GM18519 (cell line): ENCODE data around the gene BPIFB6.

Experiments used
- ATAC-seq: cut with Tn5 transposase; IDR thresholded peaks from one replicate; pipeline ENCODE4 v1.9.1; 2021; ENCODE audit warnings: mild to moderate bottlenecking, moderate library complexity; ENCODE audit not compliant: unreplicated experiment, low FRiP score

BPIFB6 gene

DNA sequence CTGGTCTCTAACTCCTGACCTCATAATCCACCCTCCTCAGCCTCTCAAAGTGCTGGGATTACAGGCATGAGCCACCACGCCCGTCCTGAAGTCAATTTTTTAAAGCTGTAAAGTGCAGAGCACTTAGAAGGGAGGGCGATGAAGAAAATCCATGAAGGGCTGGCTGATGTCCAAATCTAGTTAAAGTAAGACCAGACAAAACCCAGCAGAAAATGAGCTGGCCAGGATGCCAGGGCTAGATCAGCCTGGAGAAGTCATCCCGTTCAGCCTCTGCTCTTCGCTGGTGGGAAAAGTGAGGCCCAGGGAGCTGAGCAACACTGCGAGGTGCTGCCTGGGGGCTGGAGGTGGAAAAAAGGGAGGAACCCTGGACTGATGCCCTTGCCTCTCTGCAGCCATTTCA, 51.1 kb downstream of the BPIFB6 start:
- no peak for ATAC-seq

DNA sequence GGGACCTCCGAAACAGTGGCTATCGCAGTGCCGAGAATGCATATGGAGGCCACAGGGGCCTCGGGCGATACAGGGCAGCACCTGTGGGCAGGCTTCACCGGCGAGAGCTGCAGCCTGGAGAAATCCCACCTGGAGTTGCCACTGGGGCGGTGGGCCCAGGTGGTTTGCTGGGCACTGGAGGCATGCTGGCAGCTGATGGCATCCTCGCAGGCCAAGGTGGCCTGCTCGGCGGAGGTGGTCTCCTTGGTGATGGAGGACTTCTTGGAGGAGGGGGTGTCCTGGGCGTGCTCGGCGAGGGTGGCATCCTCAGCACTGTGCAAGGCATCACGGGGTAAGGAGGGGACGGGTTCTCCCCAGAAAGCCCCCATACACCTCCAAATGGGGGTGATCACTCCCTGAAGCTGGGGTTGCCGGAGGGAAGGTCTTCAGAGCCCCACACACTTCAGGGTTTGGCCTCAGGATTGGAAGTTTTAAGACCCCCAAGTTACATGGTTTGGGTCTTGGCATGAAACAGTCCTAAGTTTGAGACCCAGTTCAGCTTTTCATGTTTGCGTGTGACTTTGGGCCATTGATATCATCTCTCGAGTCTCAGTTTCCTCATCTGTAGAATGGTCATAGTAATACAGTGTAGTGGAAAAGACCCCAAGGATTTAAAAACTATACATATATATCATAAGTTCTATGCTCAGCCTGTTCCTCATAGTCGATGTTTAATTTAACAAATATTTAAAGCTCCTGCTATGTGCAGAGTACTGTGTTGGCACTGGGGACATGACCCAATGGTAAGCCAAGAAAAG, 52.3 kb downstream of the BPIFB6 start:
- no peak for ATAC-seq

DNA sequence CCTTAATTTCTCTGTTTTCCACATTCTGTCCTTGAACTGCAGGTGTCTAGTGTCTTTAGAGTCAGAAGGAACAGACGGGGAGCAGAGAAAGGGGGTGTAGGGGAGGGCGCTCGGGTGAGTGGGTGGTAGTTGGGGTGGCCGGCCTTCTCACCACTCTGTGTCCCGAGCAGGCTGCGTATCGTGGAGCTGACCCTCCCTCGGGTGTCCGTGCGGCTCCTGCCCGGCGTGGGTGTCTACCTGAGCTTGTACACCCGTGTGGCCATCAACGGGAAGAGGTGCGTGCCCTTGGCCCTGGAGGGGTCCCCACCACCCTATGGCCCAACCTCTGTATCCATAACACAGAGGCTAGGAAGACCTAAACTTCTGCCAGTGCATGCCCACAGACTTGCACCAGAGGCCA, 53.3 kb downstream of the BPIFB6 start:
- no peak for ATAC-seq

- ATAC-seq: no peak
Measured at GRCh38 chr20:33086052-33086722, 54.7 kb downstream of the BPIFB6 start.

- no peak for ATAC-seq
Measured at GRCh38 chr20:33091147-33091546, 59.7 kb downstream of the BPIFB6 start.

DNA sequence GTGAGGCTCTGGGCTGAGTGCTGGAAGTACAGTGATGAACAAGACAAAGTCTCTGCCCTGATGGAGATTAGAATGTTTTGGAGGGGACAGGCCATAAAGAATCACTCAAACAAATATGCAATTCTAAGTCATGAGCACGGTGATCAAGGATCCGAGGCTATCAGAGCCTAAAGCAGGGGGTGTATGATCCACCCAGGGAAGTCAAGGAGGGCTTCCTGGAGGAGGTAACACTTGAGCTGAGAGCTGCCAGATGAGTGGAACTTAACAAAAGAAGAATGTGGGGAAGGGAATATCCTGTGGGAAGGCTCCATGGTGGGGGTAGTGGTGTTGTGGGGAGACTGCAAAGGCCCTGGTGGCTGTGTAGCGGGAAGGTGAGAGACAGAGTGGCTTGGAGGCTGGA, 60.2 kb downstream of the BPIFB6 start:
- ATAC-seq: no peak

DNA sequence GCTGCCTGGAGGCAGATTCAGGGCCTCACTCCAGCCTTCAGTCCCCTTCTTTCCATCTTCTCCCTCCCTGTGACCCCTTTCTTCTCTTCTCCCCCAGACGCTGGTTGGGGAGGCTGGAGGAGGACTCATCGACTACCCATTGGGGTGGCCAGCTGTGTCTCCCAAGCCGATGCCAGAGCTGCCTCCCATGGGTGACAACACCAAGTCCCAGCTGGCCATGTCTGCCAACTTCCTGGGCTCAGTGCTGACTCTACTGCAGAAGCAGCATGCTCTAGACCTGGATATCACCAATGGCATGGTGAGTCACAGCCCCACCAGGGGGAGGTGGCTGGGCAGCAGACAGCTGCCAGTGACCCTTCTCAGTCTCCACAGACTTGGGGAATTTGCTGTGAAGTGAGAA, 60.9 kb downstream of the BPIFB6 start:
- no peak for ATAC-seq

DNA sequence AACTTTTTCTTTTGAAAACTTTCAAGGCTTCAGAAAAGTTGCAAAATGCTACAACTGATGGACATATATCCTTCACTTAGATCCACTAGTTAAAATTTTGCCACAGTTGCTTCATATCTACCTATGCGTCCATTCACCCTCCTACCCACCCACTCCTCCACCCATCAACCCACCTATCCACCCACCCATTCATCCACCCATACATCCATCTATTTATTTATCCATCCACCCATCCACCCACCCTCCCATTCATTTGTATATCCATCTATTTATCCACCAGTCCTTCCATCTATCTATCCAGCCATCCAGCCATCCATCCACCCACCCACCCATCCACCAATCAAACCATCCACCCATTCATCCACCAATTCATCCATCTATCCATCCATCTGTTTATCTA, 61.6 kb downstream of the BPIFB6 start:
- no peak for ATAC-seq

GRCh38 chr20:33093582-33093981, 62.1 kb downstream of the BPIFB6 start:
- ATAC-seq: no peak
